Muscle of leg (tissue), 11 donors: ENCODE results near the gene MAP3K5. TPM values are rescaled to one million over a fixed set of nuclear protein-coding genes. Genes with fewer than 3 reads are reported as not detected.

Source experiments
- DNase-seq: peaks from one replicate; pipeline ENCODE4 v3.0.0; 2013
- H3K27ac ChIP-seq: one replicate; pipeline ENCODE4 v1.5.1; 2013; ENCODE audit warnings: mild to moderate bottlenecking, low read length, control low read depth
- H3K27me3 ChIP-seq: one replicate; pipeline ENCODE4 v1.6.1; 2013; ENCODE audit warnings: low read length; ENCODE audit not compliant: control insufficient read depth, insufficient read depth
- H3K36me3 ChIP-seq: one replicate; pipeline ENCODE4 v1.6.1; 2013; ENCODE audit warnings: low read length; ENCODE audit not compliant: control insufficient read depth, insufficient read depth
- H3K4me1 ChIP-seq: one replicate; pipeline ENCODE4 v1.6.1; 2013; ENCODE audit warnings: low read length; ENCODE audit not compliant: control insufficient read depth, insufficient read depth
- H3K4me3 ChIP-seq: one replicate; pipeline ENCODE4 v1.5.1; 2013; ENCODE audit warnings: low read length, control low read depth
- H3K9me3 ChIP-seq: replicated peaks from 2 replicates; pipeline ENCODE4 v1.6.1; 2013; ENCODE audit warnings: low read depth, low read length; ENCODE audit not compliant: control insufficient read depth
- WGBS: methylation state at CpG from one replicate; pipeline ENCODE4 v1.1.5; 2013; ENCODE audit warnings: missing lambda C conversion rate; ENCODE audit not compliant: insufficient coverage; 5-methylcytosine and 5-hydroxymethylcytosine counted together
- polyA plus RNA-seq, 8 donors: library from polyadenylated mRNA; unstranded; fragments of 120-200 nt; gene quantifications; one replicate each; pipeline versions ENCODE4 v1.2.1 to v1.2.3, GENCODE V29; 2013; ENCODE audit warnings: inconsistent platforms in 1 of 8, low replicate concordance in 1 of 8; ENCODE audit not compliant: insufficient read length in 8 of 8, insufficient read depth in 1 of 8
- total RNA-seq: library from RNA; stranded (reverse); fragments of 120-200 nt; gene quantifications from one replicate; pipeline ENCODE4 v1.2.4, GENCODE V29; 2013

The MAP3K5 gene
- total and polyA plus RNA-seq, 9 donors = 1.6 to 3.3 (median 2.1) TPM

DNA sequence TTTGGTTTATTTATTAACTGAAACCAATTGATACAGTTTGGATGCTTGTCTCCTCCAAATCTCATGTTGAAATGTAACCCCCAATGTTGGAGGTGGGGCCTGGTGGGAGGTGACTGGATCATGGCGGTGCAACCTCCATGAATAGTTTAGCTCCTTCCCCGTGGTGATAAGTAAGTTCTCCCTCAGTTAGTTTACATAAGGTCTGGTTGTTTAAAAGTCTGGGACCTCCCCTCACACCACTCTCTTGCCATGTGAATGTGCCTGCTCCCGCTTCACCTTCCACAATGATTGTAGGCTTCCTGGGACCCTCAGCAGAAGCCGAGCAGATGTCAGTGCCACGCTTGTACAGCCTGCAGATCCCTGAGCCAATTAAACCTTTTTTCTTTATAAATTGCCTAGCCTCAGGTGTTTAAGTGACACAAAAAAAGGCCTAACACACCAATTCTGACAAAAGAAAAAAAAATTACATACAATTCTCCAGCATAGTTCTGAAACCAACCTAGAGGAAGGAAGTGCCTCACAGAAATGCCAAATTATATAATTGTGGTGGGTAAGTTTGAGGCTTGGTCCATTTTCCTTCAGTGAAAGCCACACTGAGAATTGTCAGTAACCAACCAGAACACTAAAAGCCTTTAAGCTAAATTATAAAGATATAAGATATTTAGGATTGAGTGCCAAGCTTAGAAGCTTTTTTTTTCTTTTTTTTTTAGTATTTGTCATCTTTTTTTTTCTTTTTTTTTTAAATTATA, 257.1 kb downstream of the MAP3K5 start:
- Histone ChIP-seq H3K27ac (no peak overlapping the region), H3K4me3 (no peak overlapping the region), H3K36me3 (no peaks in the 10 kb centered on the region), H3K9me3 (no peaks in the 10 kb centered on the region), H3K27me3 (no peaks in the 10 kb centered on the region), H3K4me1 (no peaks in the 10 kb centered on the region)
- WGBS = 38% methylated on average over 2 of the region's 5 CpGs
- DNase-seq = no peak

- WGBS = no CpG with 5 or more reads among the region's 3 CpGs
- H3K4me1 ChIP-seq = no peaks in the 10 kb centered on the region
- no peaks in the 10 kb centered on the region for H3K27me3 ChIP-seq
- no peak for DNase-seq
- H3K9me3 ChIP-seq = no peaks in the 10 kb centered on the region
- H3K36me3 ChIP-seq = no peaks in the 10 kb centered on the region
- H3K4me3 ChIP-seq = no peak overlapping the region
- H3K27ac ChIP-seq = no peak overlapping the region
These were observed 258.0 kb downstream of the MAP3K5 start for GRCh38 chr6:136534268-136534667.

GRCh38 chr6:136533487-136533886, 258.8 kb downstream of the MAP3K5 start:
- 59% methylated on average over 3 of the region's 5 CpGs for WGBS
- H3K27me3 ChIP-seq = no peaks in the 10 kb centered on the region
- H3K9me3 ChIP-seq = no peaks in the 10 kb centered on the region
- no peak overlapping the region for H3K27ac ChIP-seq
- no peak overlapping the region for H3K4me3 ChIP-seq
- DNase-seq = no peak
- no peaks in the 10 kb centered on the region for H3K36me3 ChIP-seq
- H3K4me1 ChIP-seq = no peaks in the 10 kb centered on the region

DNA sequence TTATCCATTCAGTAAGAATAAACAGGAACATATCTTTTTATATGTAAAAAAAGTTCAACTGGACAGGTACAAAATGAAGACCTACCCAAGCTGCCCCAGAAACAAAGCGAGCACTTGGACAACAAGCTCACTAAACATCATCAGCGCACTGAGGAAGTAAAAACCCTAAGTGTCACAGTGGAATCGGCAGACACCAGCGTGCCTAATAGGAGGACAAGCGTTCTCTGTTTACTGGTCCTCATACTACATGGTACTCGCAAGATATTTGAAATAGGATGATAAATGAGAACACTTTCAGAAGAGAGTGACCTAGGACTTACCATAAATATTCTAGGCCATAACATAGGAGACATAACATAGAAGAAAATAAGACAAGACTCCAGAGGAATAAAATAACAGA, 260.2 kb downstream of the MAP3K5 start:
- Histone ChIP-seq H3K36me3 (no peaks in the 10 kb centered on the region), H3K4me3 (no peak overlapping the region), H3K27ac (no peak overlapping the region), H3K27me3 (no peaks in the 10 kb centered on the region), H3K4me1 (no peaks in the 10 kb centered on the region), H3K9me3 (no peaks in the 10 kb centered on the region)
- no peak for DNase-seq
- no CpG with 5 or more reads among the region's 6 CpGs for WGBS

DNA sequence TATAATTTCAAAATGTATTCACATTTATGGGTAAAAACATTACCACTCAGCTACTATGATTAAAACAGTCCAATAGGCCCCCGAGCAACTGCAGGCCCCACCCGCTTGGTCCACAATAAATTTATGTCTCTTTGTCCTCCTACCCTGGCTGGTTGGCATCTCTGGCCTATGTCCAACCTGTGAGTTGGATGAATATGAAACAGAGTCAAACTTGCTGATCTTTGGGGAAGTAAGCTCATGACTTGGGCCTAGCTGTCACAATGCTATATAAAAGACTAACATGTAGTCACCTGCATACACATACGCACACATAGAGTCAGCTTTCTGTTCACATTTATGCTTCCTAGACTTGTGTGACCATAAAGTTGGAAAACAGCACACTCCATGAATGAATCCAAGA, 262.6 kb downstream of the MAP3K5 start:
- 100% methylated on average over 1 of the region's 3 CpGs for WGBS
- Histone ChIP-seq H3K9me3 (no peaks in the 10 kb centered on the region), H3K4me1 (peaks cover 3% of the 10 kb centered on the region), H3K4me3 (no peak overlapping the region), H3K36me3 (no peaks in the 10 kb centered on the region), H3K27me3 (peaks cover 6% of the 10 kb centered on the region), H3K27ac (no peak overlapping the region)
- no peak for DNase-seq

DNA sequence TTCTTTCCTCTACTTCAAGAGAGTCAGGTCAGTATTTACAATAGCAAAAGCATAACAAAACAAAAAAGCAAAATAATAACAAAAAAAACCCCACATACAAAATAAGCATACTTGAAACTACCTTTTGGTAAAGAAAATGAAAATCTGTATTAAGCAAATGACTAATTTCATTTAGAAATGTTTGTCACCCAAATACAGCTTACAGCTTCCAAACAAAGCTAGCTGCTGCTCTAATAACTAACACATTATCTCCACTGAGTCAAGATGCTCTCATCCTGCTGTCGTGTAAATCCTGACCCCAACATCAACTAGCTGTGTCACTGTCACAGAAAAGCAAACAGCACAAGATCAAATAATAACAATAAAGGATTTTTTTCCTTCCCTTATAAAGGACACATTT, 263.8 kb downstream of the MAP3K5 start:
- no peak for DNase-seq
- Histone ChIP-seq H3K36me3 (no peaks in the 10 kb centered on the region), H3K4me1 (peaks cover 3% of the 10 kb centered on the region), H3K9me3 (no peaks in the 10 kb centered on the region), H3K27me3 (peaks cover 6% of the 10 kb centered on the region), H3K27ac (no peak overlapping the region), H3K4me3 (no peak overlapping the region)
- WGBS = no CpG with 5 or more reads among the region's 1 CpG

GRCh38 chr6:136527831-136528230, 264.4 kb downstream of the MAP3K5 start:
- no peaks in the 10 kb centered on the region for H3K36me3 ChIP-seq
- DNase-seq = no peak
- H3K4me3 ChIP-seq = no peak overlapping the region
- WGBS = 60% methylated on average over 1 of the region's 6 CpGs
- no peaks in the 10 kb centered on the region for H3K9me3 ChIP-seq
- no peak overlapping the region for H3K27ac ChIP-seq
- H3K4me1 ChIP-seq = peaks cover 3% of the 10 kb centered on the region
- peaks cover 6% of the 10 kb centered on the region for H3K27me3 ChIP-seq

DNA sequence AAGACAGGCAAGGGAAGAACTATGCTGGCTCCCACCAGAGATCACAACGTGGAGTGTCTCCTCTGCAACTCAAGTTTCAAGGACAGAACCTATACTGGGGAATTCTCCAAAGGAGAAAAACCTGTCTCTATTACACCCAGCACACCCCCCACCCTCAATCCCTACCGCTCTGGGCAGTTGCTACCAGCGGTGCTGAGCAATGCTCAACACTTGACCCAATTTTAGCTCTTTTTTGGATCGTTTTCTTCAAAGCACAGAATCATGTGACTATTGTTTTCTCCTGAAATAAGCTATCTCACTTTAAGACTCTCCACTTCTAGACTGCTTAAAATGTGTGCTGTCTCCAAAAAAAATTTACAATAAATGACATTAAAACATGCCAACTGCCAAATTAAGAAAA, 265.3 kb downstream of the MAP3K5 start:
- no peaks in the 10 kb centered on the region for H3K36me3 ChIP-seq
- H3K9me3 ChIP-seq = no peaks in the 10 kb centered on the region
- no peak overlapping the region for H3K27ac ChIP-seq
- no peak overlapping the region for H3K4me3 ChIP-seq
- DNase-seq = no peak
- H3K4me1 ChIP-seq = peaks cover 3% of the 10 kb centered on the region
- 22% methylated on average over 4 of the region's 4 CpGs for WGBS
- peaks cover 6% of the 10 kb centered on the region for H3K27me3 ChIP-seq

GRCh38 chr6:136526196-136526930, 265.9 kb downstream of the MAP3K5 start:
- Histone ChIP-seq H3K27ac (no peak overlapping the region), H3K27me3 (peaks cover 6% of the 10 kb centered on the region), H3K9me3 (no peaks in the 10 kb centered on the region), H3K36me3 (no peaks in the 10 kb centered on the region), H3K4me3 (no peak overlapping the region), H3K4me1 (peaks cover 3% of the 10 kb centered on the region)
- 12% methylated on average over 11 of the region's 16 CpGs for WGBS
- DNase-seq = peak; percentile 58

DNA sequence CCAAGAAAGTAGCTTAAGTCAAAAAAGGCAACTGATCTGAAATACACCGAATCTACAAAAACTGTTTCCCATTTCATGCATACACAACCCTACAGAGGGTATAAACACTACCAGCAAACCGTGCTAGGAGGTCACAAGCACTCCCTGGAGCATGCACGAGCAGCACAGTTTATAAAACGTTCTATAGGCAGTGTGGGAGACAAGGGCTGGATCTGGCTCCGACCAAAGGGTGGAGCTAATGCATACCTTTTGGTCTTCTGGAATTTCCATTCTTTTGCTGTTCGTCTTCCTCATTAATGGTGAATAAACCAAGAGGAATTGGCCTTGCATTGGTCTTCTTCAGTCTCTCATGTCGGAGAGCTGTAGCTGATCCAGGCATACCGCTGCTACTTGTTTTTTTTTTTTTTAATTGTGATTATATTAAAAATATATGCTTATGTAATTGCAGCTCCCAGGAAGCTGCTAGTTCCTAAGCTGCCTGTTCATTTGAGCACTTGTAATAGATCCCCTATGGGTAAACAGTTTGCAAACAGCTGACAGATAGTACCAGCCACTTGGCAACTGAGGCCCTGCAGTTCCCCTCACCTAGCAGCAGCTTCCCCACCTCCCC, 266.6 kb downstream of the MAP3K5 start:
- no peak for DNase-seq
- no peak overlapping the region for H3K27ac ChIP-seq
- WGBS = 20% methylated on average over 2 of the region's 8 CpGs
- H3K9me3 ChIP-seq = no peaks in the 10 kb centered on the region
- no peak overlapping the region for H3K4me3 ChIP-seq
- H3K4me1 ChIP-seq = peaks cover 3% of the 10 kb centered on the region
- H3K36me3 ChIP-seq = no peaks in the 10 kb centered on the region
- H3K27me3 ChIP-seq = peaks cover 6% of the 10 kb centered on the region
